Loucy (cell line): ENCODE data around the gene MIPEP.

ENCODE experiments used
- CTCF ChIP-seq: fragments of 200-600 bp; sonication (generic); conservative IDR thresholded peaks from 2 replicates; pipeline ENCODE4 v1.5.1; 2014; ENCODE audit warnings: mild to moderate bottlenecking, antibody characterized with exemption, low read length
- EZH2phosphoT487 ChIP-seq: fragments of 200-600 bp; IDR thresholded peaks from 2 replicates; pipeline ENCODE4 v1.6.1; 2018; ENCODE audit warnings: antibody characterized with exemption, mild to moderate bottlenecking, moderate library complexity, borderline replicate concordance

GRCh38 chr13:23770973-23771372 lies 118.2 kb downstream of the MIPEP start:
- no peak for TF ChIP-seq EZH2phosphoT487
- no peak for TF ChIP-seq CTCF
